Uterine smooth muscle cell (primary cell): ENCODE measurements around the gene TMEM176B. TPM values are rescaled to one million over a fixed set of nuclear protein-coding genes. Genes with fewer than 3 reads are reported as not detected.

ENCODE experiments used
- total RNA-seq: library from RNA; depleted of rRNA; stranded (reverse); fragments of >200 nt; gene quantifications from 2 replicates; pipeline ENCODE4 v1.2.3, GENCODE V29; 2014

The TMEM176B gene
- total RNA-seq, result 0.12 TPM in 1 of 2 replicates, not detected in the other

DNA sequence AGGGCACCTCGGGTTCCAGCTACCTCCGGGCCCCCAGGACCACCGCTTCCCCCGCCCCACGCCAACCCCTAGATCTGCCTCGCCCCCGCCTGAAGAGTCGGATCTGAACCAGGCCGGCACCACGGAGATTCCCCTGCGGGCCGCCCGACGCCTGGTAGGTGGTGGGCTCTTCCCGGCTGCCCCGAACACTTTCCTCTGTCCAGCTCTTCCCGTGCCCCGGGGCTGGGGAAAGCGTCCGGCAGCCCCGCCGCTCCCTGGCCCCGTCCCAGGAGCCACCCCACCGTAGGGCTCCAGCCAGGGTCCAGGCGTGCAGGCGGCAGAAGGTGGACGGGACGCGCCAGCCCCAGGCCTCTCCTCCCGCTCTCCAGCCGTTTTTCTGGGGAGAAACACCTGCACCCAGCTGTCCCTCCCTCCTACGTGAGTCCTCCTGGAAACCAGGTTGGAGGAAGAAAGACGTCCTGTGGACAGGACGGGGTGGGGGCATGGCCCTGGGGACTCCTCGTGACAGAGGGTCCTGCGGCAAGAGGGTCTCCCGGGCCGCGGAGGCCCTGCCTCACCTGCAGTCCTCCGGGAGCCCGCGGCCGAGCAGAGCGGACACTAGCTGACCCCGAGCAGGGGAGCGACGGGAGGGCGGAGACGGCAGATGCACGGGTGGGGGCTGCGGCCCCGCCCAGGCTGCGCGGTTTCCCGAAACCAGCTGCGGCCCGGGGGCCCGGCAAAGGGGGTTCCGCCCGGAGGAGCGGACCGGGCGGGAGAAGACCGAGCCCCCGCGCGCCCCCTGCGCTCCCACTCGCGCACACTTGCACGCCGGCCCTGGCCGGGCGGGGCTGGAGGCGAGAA lies at the start of gene TMEM176B:
TMEM176B (minus strand) TSS at position 624 of the 840 bp plus-strand sequence. CDS start 3,795 bp downstream, outside the sequence.

DNA sequence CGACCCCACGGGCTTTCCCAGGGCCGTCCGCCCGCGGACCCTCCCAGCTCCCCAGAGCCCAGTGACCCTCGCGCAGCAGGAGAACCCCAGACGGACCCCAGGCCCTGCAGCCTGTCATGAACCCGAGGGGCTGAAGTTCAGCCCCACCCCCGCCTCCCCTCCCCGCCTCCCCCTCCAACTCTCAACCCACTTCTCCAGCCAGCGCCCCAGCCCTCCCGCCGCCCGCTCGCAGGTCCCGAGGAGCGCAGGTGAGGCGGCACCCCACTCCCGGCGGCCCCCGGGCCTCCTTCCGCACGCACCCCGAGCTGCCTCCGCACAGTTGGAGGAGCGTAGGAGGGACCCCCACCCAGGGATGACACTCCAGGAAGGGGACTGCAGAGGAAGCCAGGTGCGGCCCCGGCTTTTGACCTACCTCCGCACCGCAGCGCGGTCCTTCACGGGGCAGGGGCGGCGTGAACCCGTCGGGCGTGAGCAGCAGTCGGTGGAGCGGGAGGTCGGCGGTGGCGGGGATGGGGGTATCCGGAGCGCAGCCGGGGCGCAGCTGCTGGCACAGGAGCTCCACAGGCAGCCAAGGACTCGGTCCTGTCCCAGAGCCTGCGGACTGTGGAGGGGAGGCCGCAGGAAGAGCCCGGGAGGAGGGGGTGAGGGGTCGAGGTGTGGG lies 547 bp upstream of the TMEM176B start, which contains the start of gene TMEM176A:
TMEM176A (plus strand) TSS at position 189 of the 661 bp plus-strand sequence. CDS start 782 bp downstream, outside the sequence.

Other genes starting within 250 kb of the TMEM176B start
- gene GIMAP4, start 233.0 kb downstream of the TMEM176B start, total RNA-seq, result 0.44 and 0.50 TPM in 2 replicates
- gene GIMAP6, start 168.0 kb downstream of the TMEM176B start, total RNA-seq, result 0.11 and 0.25 TPM in 2 replicates
- 0.44 and 2.9 TPM in 2 replicates for gene GIMAP2, start 114.7 kb downstream of the TMEM176B start, total RNA-seq
- under 0.01 and 0.12 TPM in 2 replicates for gene GIMAP1, start 83.8 kb downstream of the TMEM176B start, total RNA-seq
- gene GIMAP5, start 62.9 kb downstream of the TMEM176B start, total RNA-seq, result under 0.01 TPM in 1 of 2 replicates, not detected in the other
- gene TMEM176A, start 405 bp upstream of the TMEM176B start, total RNA-seq, result 0.22 TPM in 1 of 2 replicates, not detected in the other
- gene AOC1, start 52.2 kb upstream of the TMEM176B start, total RNA-seq, result not detected in 2 replicates
- 4.4 and 5.2 TPM in 2 replicates for gene KCNH2, start 178.0 kb upstream of the TMEM176B start, total RNA-seq
- gene NOS3, start 190.7 kb upstream of the TMEM176B start, total RNA-seq, result 3.3 and 3.7 TPM in 2 replicates
- gene ATG9B, start 224.1 kb upstream of the TMEM176B start, total RNA-seq, result 0.11 and 0.12 TPM in 2 replicates
- 43.1 and 50.1 TPM in 2 replicates for gene ABCB8, start 228.1 kb upstream of the TMEM176B start, total RNA-seq
- gene ASIC3, start 248.2 kb upstream of the TMEM176B start, total RNA-seq, result under 0.01 and 0.75 TPM in 2 replicates